Stimulated activated memory B cell treated with anti-CD40 and anti-IgM and Interleukin-4, amounts not matched to agents 10 μg/mL and 1 μg/mL and 100 μg/mL, for 72 hours (primary cell): ENCODE measurements around the gene GPR153.
"Not testable (repeated sequence)": the region's sequence is repeated elsewhere in the genome, so short reads cannot be mapped to it uniquely, and the experiment has no call there.

ENCODE experiments used
- ATAC-seq: fragments of 150-1000 bp; cut with Tn5 transposase; 2 replicates; pipeline ENCODE4 v1.10.0; 2021
- H3K27ac Mint-ChIP-seq: one replicate; pipeline ENCODE4 v1.8.0; 2022; ENCODE audit warnings: mild to moderate bottlenecking, mixed read lengths
- H3K27me3 Mint-ChIP-seq: one replicate; pipeline ENCODE4 v1.8.0; 2022; ENCODE audit warnings: mixed read lengths
- H3K36me3 Mint-ChIP-seq: one replicate; pipeline ENCODE4 v1.8.0; 2022; ENCODE audit warnings: mixed read lengths
- H3K4me1 Mint-ChIP-seq: one replicate; pipeline ENCODE4 v1.8.0; 2022; ENCODE audit warnings: mixed read lengths
- H3K4me3 Mint-ChIP-seq: one replicate; pipeline ENCODE4 v1.8.0; 2022; ENCODE audit warnings: mild to moderate bottlenecking, moderate library complexity, mixed read lengths
- H3K9me3 Mint-ChIP-seq: one replicate; pipeline ENCODE4 v1.8.0; 2022; ENCODE audit warnings: mixed read lengths

GPR153 gene

DNA sequence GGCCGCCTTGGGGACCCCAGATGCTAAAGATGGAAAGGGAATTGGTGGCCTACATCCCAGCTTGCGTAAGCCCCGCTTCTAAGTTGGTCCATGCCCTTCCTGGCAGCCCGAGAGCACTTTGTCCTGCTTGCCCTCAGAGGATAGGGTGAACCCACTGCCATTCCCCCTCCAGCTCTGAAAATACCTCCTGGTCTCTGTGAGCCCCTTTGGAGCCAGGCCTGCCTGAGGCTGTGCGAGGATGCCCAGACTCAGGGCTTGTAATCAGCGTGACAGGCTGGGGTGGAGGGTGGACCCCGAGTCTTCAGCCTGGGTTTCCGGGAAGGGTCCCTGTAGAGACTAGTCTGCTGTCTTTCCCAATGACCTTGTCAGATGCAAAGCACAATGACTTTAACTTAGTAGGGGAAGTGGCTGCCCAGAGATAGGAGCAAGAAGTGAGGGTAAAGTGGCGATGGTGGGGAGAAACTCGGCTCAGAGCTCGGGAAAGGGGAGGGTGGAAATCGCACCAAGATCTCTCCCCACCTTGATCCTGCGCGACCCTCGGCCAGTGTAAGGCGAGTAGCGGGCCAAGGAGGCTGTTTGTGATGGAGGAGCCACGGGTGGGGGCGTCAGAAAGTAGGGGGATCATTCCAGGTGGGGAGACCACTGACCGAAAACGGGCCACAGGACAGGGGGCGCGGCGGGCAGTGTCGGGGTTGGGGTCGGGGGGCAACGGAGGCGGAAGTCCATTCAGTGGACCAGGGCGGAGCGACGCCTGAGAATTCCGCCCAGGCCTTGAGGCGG lies 19.6 kb downstream of the GPR153 start:
- H3K9me3 Mint-ChIP-seq: no peaks in the 10 kb centered on the region
- peaks cover 19% of the 10 kb centered on the region for H3K4me1 Mint-ChIP-seq
- peaks cover 75% of the 10 kb centered on the region for H3K27me3 Mint-ChIP-seq
- no peak for ATAC-seq
- H3K36me3 Mint-ChIP-seq: no peaks in the 10 kb centered on the region
- H3K27ac Mint-ChIP-seq: no peak overlapping the region
- H3K4me3 Mint-ChIP-seq: peak overlapping the region; percentile 59

DNA sequence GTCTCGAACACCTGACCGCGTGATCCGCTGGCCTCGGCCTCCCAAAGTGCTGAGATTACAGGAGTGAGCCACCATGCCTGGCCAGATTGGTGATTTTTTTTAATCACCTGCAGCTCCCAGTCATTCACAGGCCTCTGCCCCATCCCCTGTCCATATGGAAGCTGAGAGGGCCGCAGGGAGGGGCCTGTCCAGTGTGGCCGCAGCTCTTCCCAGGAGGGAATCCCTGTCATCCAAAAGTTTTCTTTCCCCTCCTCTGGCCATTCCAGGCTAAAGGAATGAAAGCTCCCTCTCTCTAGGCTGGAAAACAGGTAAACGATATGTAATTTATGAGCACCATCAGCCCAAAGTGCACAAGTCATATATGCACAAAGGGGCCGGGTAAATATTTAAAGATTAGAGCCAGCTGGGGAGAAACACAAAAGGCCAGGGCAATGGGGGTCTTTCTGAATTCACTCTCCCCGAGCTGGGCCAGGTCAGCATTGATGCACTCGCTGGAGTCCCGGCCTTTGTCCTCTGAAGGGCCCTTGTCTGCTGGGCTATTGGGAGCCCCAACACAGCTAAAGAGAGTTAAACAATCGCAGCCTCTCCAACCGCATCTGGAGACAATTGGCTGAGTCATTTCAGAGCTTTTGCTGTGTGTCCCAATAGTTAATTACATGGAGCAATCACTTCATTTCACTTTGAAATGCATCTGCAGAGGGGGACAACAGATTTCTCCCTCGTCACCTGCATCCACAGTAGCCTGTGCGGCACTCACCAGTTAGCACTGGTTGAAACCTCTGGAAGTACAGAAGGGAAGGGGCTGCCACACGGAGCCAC lies 20.7 kb downstream of the GPR153 start:
- Mint-ChIP-seq H3K27me3 (peaks cover 69% of the 10 kb centered on the region), H3K9me3 (no peaks in the 10 kb centered on the region), H3K4me1 (peaks cover 21% of the 10 kb centered on the region), H3K36me3 (no peaks in the 10 kb centered on the region), H3K4me3 (no peak overlapping the region), H3K27ac (no peak overlapping the region)
- no peak for ATAC-seq

DNA sequence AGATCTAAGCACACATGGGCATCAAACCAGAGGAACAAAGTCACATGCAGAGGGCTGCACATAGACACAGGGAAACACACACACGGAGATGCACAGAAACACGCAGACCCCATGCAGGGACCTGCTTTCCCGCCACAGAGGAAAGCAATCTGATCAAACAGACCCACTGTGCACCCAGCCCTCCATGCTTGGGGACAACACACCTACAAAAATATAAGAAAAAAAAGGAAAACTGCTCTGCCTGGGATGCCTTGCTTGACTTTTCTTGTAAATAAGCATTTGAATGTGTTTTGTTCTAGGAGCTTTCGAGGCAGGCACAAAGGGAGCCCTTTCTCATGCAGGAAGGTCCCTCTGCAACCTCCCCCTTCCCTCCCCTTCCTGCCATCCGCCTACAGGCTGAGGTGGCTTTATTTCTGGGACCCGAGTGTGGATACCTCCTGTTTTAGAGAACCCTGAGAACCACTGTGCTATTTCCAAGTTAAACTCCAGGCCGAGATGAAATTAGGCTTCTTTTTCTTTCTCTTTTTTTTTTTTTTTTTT lies 21.6 kb downstream of the GPR153 start:
- Mint-ChIP-seq H3K36me3 (no peaks in the 10 kb centered on the region), H3K4me1 (peaks cover 21% of the 10 kb centered on the region), H3K9me3 (no peaks in the 10 kb centered on the region), H3K27ac (no peak overlapping the region), H3K27me3 (peaks cover 61% of the 10 kb centered on the region), H3K4me3 (no peak overlapping the region)
- ATAC-seq: no peak

DNA sequence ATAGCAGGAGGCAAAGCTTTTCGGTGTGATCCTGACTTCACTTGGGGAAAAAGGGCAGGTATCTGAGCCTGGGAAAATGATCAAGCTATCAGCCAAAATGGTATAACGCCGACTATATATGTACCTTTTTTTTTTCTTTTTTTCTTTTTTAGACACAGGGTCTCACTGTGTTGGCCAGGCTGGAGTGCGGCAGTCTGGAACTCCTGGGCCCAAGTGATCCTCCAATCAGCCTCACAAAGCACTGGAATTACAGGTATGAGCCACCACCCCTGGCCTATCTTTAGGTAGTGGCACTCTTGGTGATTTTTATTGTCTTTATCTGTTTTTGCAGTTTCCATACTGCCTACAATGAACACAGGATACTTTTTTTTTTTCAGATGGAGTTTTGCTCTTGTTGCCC lies 23.8 kb downstream of the GPR153 start:
- H3K4me3 Mint-ChIP-seq: no peak overlapping the region
- H3K27ac Mint-ChIP-seq: no peak overlapping the region
- no peak for ATAC-seq
- H3K9me3 Mint-ChIP-seq: no peaks in the 10 kb centered on the region
- peaks cover 12% of the 10 kb centered on the region for H3K36me3 Mint-ChIP-seq
- H3K27me3 Mint-ChIP-seq: peaks cover 46% of the 10 kb centered on the region
- H3K4me1 Mint-ChIP-seq: peaks cover 32% of the 10 kb centered on the region

DNA sequence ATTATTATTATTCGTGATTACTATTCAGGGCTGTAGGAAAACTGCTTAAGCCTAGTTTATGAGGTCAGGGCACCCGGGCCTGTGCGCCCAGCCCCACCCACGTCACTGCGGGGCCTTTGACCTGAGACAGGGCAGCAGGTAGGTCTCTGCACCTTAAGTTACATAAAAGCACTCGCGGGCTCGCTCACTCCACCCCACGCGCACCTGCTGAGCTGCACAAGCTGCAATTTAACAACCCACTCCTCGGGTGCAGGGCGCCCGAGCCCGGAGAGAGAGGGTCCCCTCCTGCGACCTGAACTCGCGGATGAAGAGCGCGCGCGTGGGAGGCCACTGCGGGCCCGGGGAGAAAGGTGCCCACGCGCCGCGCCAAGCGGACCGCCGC lies 25.6 kb downstream of the GPR153 start:
- Mint-ChIP-seq H3K4me1 (peaks cover 22% of the 10 kb centered on the region), H3K27ac (peak overlapping the region; percentile 77), H3K36me3 (peaks cover 25% of the 10 kb centered on the region), H3K4me3 (peak overlapping the region; percentile 88), H3K27me3 (peaks cover 28% of the 10 kb centered on the region), H3K9me3 (no peaks in the 10 kb centered on the region)
- ATAC-seq: no peak

DNA sequence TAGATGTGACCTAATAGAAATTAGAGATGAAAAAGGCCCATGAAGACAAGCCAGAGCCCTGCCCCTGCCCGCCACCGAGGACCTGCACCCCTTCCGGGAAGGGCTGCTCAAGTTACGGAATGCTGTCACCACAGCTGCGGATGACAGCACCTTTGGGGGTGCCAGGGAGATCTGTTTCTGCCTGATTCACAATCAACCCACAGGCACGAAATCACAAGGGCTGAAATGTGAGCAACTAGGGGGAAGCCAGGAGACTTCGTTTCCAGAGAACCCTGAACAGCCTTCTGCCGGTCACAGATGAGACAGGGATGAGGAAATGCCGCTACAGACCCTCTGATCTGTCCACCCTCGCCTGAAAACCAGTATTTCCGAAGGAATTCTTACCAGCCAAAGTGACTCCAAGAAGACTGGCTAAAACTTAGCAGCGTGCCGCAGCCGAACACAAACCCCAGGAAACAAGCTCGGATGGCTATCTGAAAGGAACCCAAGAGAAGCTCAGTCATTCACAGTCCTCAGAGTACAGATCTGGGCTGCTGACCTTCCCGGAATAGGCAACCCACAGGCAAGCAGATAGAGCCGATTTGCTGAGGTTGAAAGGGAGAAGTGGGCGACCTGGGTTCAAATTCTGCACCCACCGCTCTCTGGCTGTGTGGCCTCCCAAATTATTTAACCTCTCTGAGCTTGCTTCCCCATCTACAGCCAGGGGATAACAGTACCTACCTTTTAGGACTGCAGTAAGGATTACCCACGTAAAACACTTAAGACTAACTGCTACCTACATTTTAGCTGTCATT lies 26.2 kb downstream of the GPR153 start:
- Mint-ChIP-seq H3K4me3 (peak overlapping the region; percentile 88), H3K27ac (peak overlapping the region; percentile 77), H3K9me3 (no peaks in the 10 kb centered on the region), H3K27me3 (peaks cover 22% of the 10 kb centered on the region), H3K4me1 (peaks cover 22% of the 10 kb centered on the region), H3K36me3 (peaks cover 28% of the 10 kb centered on the region)
- ATAC-seq: no peak

DNA sequence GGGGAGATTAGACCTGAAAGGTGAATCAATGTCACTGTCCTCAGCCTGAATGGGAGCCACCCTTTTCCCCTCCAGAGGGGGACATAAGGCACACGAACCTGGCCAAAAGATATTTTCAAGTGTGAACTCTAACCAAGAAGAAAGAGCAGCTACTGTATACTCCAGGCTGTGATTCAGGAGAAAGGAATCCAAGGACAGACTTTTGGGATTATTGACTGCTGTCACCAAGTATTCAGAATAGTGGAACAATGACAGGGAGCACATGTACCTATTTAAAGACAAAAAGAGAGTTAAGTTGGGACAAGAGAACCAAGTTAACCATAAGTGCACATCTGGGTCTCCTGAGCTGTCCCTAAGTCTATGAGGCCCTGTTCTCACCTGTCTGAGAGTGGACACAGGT lies 27.5 kb downstream of the GPR153 start:
- no peak for ATAC-seq
- no peaks in the 10 kb centered on the region for H3K9me3 Mint-ChIP-seq
- H3K27me3 Mint-ChIP-seq: peaks cover 9% of the 10 kb centered on the region
- H3K4me1 Mint-ChIP-seq: peaks cover 22% of the 10 kb centered on the region
- no peak overlapping the region for H3K27ac Mint-ChIP-seq
- H3K36me3 Mint-ChIP-seq: peaks cover 31% of the 10 kb centered on the region
- no peak overlapping the region for H3K4me3 Mint-ChIP-seq

DNA sequence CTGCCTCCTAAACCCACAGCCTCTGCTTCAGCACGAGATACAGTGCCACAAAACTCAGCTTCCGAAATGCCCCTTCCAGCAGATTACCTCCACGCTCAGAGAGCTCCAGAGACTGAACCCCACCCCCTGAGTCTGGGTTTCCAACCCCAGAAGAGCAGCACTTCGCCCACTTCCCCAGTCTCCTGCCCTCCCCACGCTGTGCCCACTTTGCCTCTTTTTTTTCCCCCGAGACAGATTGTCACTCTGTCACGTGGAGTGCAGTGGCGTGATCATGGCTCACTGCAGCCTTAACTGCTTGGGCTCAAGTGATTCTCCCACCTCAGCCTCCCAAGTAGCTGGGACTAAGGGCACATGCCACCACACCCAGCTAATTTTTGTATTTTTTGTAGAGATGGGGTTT lies 35.2 kb downstream of the GPR153 start:
- no peaks in the 10 kb centered on the region for H3K4me1 Mint-ChIP-seq
- H3K9me3 Mint-ChIP-seq: no peaks in the 10 kb centered on the region
- H3K27ac Mint-ChIP-seq: no peak overlapping the region
- H3K4me3 Mint-ChIP-seq: no peak overlapping the region
- no peaks in the 10 kb centered on the region for H3K27me3 Mint-ChIP-seq
- no peak for ATAC-seq
- peaks cover 63% of the 10 kb centered on the region for H3K36me3 Mint-ChIP-seq

DNA sequence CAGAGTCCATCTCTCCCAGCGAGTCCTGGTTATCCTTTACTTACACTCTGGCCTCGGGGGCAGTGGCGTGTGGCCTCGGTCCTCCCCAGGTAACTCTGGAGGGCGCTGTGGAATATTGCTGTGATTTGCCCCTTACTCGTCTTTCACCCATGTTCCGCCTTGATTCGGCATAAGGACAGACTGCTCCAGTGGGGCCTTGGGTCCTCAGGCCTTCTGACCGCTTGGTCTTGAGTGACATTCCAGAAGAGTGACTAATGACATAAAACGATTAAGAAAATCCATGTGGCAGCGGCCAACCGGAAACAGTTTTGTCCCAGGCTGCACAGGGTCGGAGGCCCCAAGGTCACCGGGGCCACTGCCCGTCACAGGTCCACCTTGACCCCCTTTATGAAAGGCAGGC lies 36.2 kb downstream of the GPR153 start:
- no peaks in the 10 kb centered on the region for H3K4me1 Mint-ChIP-seq
- no peaks in the 10 kb centered on the region for H3K27me3 Mint-ChIP-seq
- ATAC-seq: no peak
- no peak overlapping the region for H3K4me3 Mint-ChIP-seq
- H3K27ac Mint-ChIP-seq: no peak overlapping the region
- H3K36me3 Mint-ChIP-seq: peaks cover 65% of the 10 kb centered on the region
- no peaks in the 10 kb centered on the region for H3K9me3 Mint-ChIP-seq

DNA sequence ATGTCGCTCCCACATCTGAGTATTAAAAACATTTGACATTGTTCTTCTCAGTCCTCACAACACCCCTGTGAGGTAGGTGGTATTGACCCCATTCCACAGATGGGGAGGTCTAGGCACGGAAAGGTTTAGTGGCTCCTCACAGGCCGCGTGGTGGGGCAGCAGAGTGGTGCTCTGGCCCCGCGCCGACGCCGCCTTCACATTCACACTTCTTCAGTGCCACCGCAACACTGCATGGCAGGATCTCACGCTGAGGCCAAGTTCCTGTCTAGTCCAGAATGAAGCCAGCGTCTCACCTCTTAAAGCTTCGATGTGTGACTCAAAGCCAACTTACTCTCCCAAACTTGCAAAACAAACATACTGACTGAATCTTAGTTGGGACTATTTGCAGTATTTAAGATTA lies 37.3 kb downstream of the GPR153 start:
- ATAC-seq: no peak
- H3K27me3 Mint-ChIP-seq: peaks cover 5% of the 10 kb centered on the region
- no peaks in the 10 kb centered on the region for H3K9me3 Mint-ChIP-seq
- peaks cover 5% of the 10 kb centered on the region for H3K4me1 Mint-ChIP-seq
- H3K36me3 Mint-ChIP-seq: peaks cover 62% of the 10 kb centered on the region
- no peak overlapping the region for H3K4me3 Mint-ChIP-seq
- no peak overlapping the region for H3K27ac Mint-ChIP-seq

DNA sequence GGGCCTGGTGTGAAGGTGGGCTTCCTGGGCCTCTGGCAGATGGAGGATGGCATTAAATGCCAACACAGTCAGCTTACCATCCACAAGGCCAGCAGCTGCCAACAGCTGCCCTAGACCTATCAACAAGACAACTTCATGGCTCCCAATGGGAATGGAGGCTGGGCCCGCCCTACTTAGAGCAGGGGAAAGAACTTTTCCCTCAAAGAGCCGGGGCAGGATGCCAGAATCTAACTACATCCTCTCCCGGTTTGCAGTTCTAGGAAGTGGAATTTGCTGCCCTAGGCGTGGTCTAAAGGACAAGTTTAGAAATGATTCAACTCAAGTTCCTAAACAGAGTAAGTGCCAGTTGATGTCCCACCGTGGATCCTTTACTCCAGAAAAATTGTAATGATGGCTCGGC lies 38.3 kb downstream of the GPR153 start:
- H3K4me3 Mint-ChIP-seq: no peak overlapping the region
- no peak for ATAC-seq
- H3K36me3 Mint-ChIP-seq: peaks cover 62% of the 10 kb centered on the region
- H3K27me3 Mint-ChIP-seq: peaks cover 14% of the 10 kb centered on the region
- no peaks in the 10 kb centered on the region for H3K9me3 Mint-ChIP-seq
- H3K4me1 Mint-ChIP-seq: peaks cover 12% of the 10 kb centered on the region
- no peak overlapping the region for H3K27ac Mint-ChIP-seq

DNA sequence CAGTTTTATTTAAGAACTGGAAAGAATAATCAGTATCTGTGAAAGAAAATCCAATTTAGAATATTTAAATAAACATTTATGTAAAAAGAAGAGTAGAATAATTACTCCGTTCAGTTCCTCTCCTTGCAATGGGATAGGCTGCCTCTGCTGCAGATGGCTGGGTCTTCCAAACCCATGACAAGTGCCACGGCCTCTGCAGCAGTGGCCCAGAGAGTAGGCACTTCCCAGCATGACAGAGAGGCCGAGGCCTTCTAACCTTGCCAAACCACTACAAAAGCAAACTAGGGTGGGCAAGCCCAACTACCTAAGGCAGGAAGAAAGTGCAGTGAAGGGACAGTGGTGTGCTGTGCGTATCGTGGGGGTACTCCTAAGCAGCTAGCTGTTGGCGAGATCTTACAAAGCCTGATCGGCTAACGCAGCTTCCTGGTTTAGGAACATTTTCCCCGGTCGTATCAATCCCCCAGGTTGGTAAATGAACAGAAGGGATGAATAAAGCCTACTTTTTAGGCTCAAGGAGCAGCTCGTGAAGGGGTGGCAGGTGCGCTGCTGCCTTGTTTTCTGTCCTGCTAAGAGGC lies 39.6 kb downstream of the GPR153 start:
- peaks cover 59% of the 10 kb centered on the region for H3K36me3 Mint-ChIP-seq
- H3K9me3 Mint-ChIP-seq: no peaks in the 10 kb centered on the region
- H3K4me1 Mint-ChIP-seq: peaks cover 15% of the 10 kb centered on the region
- no peak overlapping the region for H3K4me3 Mint-ChIP-seq
- no peak for ATAC-seq
- peaks cover 28% of the 10 kb centered on the region for H3K27me3 Mint-ChIP-seq
- no peak overlapping the region for H3K27ac Mint-ChIP-seq

DNA sequence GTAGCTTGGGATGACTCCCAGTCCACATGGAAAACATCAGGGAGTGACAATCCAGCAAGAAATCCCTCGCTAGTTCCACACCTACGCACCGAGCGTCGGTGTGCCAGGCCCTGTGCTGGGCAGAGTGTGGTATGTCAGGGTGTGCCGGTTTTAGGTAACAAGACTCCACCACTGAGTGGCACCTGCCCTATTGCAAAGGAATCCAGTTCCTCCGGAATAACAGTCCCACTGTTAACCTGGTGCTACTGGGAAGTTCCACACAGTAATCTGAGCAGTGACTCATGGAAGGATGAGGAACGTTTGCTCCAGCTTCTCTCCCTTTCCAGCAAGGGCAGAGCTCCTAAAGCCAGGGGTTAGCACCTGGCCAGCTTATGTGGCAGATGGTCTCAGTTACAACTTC lies 40.7 kb downstream of the GPR153 start:
- H3K27me3 Mint-ChIP-seq: peaks cover 38% of the 10 kb centered on the region
- H3K4me1 Mint-ChIP-seq: peaks cover 15% of the 10 kb centered on the region
- peaks cover 48% of the 10 kb centered on the region for H3K36me3 Mint-ChIP-seq
- H3K9me3 Mint-ChIP-seq: no peaks in the 10 kb centered on the region
- no peak for ATAC-seq
- no peak overlapping the region for H3K4me3 Mint-ChIP-seq
- no peak overlapping the region for H3K27ac Mint-ChIP-seq

DNA sequence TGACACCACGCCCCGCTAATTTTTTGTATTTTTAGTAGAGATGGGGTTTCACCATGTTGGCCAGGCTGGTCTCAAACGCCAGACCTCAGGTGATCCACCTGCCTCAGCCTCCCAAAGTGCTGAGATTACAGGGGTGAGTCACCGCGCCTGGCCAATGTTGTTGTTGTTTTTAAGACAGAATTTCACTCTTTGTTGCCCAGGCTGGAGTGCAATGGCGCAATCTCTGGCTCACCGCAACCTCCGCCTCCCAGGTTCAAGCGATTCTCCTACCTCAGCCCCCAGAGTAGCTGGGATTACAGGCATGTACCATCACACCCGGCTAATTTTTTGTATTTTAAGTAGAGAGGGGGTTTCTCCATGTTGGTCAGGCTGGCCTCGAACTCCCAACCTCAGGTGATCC lies 41.3 kb downstream of the GPR153 start:
- H3K27ac Mint-ChIP-seq, ATAC-seq, H3K9me3 Mint-ChIP-seq, H3K4me3 Mint-ChIP-seq: not testable (repeated sequence)
- H3K36me3 Mint-ChIP-seq: peaks cover 42% of the 10 kb centered on the region
- peaks cover 44% of the 10 kb centered on the region for H3K27me3 Mint-ChIP-seq
- H3K4me1 Mint-ChIP-seq: peaks cover 15% of the 10 kb centered on the region
